ENCODE measurements around the gene PER2.

DNA sequence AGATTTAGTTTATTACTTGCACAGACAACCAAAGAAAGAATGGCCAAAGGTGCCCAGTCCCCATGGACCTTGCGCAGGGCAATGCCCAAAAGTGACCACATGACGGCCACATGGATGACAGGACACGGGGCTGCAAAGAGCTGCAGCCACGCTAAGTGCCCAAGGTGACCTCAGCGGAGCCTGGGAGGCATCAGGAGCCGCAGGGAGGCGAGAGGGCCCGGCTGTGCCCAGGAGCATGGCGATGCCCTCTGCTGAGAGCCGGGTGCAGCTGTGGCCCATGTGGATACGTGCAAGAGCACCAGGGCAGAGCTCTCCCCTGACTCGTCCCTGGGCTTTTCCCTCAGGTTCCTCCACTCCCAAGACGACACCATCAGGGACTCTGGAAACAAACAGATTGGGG, 63.3 kb downstream of the PER2 start:
- TF ChIP-seq YY1 (IDR thresholded peaks at IDR 0.05; ENCODE audit: insufficient read depth, insufficient read length): no peak
- TF ChIP-seq ZNF274 (IDR thresholded peaks at IDR 0.05; ENCODE audit: low read depth, low read length): no peak
- TF ChIP-seq SUZ12 (IDR thresholded peaks at IDR 0.05; ENCODE audit: extremely low read depth, insufficient read depth, insufficient read length): no peak
